NCI-H446 treated with DMSO at 0.1 percent for 48 hours (cell line): ENCODE measurements around the gene NNMT.

Source experiments
- DNase-seq: peaks from one replicate; lab custom pipeline; 2025; lab: John Stamatoyannopoulos, UW

Gene NNMT

DNA sequence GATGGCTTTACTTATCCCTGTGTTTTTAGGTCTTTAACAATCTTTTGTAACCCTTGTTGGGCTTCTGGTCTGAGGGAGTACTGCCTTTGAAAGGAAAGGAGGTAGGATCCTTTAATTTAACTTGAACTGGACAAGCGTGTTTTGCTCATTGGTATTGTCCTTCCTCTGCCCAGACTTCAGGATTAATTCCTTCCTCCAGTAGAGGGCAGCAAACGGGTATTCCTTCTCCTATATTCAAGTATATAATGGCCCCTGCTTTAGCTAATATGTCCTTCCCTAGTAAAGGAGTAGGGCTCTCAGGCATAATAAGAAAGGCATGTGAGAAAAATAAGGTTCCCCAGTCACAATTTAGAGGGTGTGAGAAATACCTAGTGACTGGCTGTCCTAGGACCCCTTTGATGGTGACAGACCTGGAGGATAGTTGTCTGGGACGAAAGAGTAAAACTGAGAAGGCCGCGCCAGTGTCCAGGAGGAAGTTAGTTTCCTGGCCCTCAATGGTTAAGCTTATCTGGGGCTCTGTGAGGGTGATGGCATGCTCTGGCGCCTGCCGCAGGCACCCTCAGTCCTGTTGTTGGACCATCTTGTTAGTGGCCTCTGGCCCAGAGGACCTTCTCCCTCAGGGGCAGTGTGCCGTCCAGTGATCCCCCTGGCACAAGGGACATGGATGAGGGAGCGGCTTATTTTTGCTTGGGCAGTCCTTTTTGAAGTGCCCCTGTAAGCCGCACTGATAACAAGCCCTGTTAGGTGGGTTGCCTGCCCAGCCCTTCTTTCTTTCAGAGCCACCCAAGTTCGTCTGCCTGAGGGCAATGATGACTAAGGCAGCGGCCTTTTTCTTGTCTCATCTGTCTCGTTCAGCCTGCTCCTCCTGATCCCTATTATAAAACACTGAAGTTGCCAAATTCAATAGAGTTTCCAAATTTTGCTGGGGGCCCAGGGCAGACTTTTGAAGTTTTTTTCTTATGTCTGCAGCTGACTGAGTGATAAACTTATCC, 52.3 kb downstream of the NNMT start:
- no peak for DNase-seq

GRCh38 chr11:114350022-114350421, 53.8 kb downstream of the NNMT start:
- no peak for DNase-seq

DNA sequence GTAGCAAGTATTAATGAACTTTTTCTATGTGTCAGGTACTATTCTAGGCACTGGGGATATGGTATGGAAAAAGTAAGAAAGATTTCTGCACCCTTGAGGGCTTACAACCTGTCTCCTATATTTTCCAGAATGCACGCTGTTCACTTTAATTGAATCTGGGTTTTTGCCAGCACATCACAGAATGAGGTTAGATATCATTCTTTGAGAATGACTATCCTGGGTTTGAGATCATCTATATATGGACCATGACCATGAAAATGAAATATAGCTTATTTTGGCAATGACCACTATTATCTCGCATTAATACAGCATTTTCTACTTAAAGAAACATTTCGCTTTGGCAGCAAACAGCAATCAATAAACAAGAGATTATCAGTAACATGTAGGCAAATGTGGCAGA, 57.2 kb downstream of the NNMT start:
- DNase-seq: no peak

DNA sequence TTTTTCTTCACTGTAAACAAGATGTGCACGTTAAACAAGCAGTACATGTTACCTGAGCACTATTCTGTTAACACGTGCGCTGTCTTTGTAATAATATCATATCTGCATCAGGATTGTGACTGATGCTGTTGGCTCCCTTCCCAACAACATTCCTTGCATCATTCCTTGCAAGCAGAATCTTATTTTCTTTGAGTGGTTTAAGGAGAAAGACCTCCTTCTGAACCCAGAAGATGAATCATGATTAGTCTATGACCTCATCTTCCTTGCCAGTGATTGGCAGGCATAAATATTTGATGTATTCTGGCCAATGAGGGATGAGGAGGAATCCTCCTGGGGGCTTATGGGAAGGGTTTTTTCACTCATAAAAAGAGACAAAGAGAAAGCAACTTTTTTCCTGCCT, 57.9 kb downstream of the NNMT start:
- DNase-seq: no peak

DNA sequence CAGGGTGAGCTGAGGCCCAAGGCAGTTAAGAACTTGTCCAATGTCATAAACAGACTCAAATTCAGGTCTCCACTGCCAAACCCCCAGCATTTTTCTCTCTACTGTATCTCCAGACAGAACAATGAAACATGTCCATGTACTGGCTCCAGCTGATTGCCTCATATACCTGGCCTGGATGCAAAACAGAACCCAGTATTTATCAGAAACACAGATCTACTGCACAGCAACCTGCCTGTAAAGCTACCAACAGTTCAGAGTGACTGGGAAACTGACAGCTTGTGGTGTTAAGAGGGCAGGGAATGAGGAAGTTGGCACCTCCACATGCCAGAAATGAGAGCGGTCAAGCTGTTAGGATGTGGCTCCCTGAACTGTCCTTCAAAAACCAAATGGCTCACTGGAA, 62.5 kb downstream of the NNMT start:
- no peak for DNase-seq

DNA sequence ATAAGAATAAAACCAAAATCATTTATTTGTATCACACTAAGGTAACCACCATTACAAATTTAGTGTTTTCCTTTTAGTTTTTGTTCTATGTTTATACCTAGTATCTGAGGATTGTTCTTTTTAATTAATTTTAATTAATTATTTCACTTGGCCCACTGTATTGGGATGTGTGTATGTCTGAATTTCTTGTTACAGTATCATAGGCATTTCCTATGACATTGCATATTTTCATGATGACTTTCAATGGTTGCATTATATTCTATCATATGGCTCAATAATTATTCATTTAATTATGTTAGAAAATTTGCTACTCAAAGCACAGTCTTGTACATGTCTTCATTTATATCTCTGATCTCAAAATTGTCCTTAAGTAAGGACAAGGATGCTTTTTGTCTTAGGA, 63.1 kb downstream of the NNMT start:
- no peak for DNase-seq

GRCh38 chr11:114362326-114362725, 66.1 kb downstream of the NNMT start:
- no peak for DNase-seq

DNA sequence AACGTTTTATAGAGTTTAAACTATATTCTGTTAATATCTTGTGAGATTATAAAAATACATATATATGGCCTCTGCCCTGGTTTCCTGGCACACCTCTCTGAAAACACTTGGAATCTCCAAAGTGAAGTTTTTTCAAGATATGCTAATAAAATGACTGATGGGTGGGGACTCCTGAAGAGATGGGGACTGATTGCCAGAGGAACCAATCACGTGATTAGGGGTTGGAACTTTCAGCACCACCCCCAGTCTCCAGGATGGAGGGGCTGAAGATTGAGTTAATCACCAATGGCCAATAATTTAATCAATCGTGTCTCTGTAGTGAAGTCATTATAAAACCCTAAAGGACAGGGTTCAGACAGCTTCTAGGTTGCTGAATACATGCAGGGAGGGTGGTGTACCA, 66.8 kb downstream of the NNMT start:
- DNase-seq: no peak
